HG02884 (cell line): Measurements from ENCODE around the gene FAM136A.
"Not testable (repeated sequence)": the region's sequence is repeated elsewhere in the genome, so short reads cannot be mapped to it uniquely, and the experiment has no call there.

Source experiments
- ATAC-seq: cut with Tn5 transposase; IDR thresholded peaks from one replicate; pipeline ENCODE4 v1.9.1; 2021; ENCODE audit warnings: mild to moderate bottlenecking, moderate library complexity; ENCODE audit not compliant: unreplicated experiment

The FAM136A gene

DNA sequence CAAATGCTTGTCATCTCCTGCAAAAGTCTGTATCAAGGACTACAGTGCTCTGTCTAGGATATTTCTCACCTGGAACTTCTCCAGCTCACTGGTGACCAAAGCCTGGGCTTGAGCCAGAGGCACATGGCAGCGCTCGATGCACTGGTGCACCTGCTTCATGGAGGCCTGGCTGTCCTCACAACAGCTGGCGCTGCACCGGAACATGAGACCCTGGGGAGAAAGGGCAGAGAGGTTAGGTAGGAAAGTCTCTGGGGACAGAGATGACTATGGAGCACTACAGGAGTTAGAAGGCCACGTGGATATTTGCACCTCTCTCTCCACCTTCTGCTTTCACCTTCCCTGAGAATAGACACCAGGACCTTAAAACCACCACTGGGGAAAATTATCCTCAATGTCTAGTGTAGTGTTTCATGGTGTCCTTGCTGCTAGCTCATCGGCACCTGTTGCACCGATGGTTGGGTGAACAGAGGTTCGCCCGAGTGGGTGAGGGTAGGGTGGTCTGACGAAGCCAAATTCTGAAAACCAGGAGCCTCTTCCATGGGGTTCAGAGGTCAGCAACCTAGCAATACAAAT lies 1.0 kb downstream of the FAM136A start:
- no peak for ATAC-seq

DNA sequence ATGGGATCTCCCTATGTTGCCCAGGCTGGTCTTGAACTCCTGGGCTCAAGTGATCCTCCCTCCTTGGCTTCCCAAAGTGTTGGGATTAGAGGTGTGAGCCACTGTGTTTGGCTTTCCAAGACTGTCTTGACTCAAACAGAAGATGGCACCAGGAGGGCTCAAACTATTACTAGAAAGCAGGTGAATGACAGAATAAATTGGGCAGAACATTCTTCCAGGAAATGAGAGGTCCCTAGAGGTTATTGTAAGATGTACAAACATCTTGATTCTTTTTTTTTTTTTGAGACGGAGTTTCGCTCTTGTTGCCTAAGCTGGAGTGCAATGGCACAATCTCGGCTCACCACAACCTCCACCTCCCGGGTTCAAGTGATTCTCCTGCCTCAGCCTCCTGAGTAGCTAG lies 4.0 kb downstream of the FAM136A start:
- ATAC-seq, result not testable (repeated sequence)

DNA sequence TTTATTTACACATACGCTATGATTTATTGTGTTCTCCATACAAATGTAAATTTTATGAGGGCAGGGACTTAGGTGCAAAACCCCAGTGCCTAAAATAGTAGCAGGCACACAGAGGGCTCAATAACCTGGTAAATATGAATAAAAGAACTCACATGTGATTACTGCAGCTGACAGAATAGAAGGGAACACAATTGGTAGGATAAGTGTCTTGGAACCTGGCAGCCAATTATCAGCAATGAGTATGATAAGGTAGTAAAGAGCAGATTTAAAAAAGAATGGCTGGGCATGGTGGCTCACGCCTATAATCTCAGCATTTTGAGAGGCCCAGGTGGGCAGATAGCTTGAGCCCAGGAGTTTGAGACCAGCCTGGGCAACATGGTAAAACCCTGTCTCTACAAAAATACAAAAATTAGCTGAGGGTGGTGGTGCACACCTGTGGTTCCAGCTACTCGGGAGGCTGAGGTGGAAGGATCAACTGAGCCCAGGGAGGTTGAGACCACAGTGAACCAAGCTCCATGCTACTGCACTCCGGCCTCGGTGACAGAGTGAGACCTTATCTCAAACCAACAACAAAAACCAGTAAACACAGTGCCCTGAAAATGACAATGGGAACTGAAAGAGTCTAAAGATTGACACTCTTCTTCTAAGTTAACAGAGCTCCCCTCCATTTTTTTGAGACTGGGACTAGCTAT lies 18.2 kb downstream of the FAM136A start:
- ATAC-seq, result no peak

DNA sequence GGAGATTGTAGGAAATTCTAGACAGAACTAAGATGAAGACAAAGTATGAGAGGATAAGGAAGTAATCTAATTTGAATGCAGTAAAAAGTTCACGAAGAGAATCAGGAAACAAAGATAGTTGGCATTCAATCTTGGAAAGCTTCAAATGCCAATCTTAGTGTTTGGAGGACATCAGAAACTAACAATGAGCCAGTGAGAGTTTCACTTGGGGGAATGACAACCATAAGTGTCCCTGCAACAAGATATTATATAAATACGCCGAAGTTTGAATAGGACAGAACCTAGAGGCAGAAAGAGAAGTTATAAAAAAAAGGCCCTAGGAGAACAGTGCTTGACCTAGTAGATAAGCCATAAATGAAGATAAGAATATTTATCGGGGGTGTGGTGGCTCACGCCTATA lies 19.4 kb downstream of the FAM136A start:
- no peak for ATAC-seq

DNA sequence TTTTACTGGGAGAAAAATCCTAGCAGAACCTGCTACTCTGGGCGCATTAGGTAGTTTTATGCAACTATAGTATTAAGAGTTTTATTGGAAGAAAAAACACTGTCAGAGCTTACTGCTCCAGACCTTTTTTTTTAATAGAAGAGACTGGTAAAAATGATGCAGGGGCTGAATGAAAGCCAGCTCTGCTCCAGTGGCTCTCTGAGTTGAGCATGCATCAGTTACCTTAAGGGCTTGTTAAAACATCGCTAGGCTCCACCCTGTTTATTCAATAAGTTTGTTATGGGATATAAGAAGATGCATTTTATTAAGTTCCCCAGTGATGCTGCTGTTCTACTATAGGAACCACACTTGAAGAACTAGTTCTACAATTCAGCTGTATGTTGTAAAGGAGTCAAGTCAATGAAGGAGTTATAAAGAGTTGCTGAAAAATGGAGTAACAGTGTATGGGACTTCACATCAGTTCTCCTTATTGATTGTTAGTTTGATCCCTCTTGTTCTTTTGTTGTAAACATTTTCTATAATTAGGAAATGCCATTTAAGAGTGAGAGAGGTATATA lies 21.5 kb downstream of the FAM136A start:
- no peak for ATAC-seq

DNA sequence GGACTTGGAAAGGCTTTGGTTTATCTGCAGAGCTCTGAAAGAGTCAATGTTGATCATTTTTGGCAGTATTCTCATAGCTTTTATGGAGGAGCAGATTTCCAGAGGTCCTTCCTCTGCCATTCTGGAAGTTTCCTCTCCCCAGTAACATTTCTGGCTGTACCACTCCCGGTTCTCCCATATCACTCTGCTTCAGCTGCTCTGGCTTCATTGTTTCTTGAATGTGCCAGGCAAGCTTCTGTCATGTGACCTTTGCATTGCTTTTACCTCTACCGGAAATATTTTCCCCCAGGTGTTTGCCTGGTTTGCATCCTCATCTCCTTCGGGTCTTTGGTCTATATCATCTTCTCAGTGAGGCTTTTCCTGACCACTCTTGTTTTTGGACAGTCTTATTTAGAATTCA lies 31.5 kb downstream of the FAM136A start:
- no peak for ATAC-seq

DNA sequence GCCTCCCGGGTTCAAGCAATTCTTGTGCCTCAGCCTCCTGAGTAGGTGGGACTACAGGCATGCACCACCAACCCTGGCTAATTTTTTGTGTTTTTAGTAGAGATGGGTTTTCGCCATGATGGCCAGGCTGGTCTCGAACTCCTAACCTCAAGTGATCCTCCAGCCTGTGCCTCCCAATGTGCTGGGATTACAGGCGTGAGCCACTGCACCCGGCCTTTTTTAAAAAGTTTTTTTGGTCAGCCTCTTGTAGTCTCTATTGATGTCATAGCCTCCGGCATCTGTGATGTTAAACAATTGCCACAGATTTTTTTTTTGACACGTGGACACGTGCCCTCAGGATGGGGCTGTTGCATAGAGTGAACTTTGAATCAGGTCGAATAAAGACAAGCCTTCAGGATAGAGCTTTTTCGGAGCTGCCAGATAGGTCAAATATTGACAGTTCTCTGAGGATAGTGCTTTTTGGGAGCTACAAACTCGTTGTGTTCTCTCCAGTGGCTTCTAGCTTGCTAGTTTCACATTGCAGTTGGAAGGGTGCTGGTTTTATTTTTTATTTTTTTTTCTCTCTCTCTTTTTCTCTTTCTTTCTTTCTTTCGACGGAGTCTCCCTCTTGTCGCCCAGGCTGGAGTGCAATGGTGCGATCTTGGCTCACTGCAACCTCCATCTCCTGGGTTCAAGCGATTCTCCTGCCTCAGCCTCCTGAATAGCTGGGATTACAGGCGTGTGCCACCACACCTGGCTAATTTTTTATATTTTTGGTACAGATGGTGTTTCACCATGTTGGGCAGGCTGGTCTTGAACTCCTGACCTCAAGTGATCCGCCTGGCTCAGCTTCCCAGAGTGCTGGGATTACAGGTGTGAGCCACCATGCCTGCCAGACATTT lies 32.2 kb downstream of the FAM136A start:
- not testable (repeated sequence) for ATAC-seq

DNA sequence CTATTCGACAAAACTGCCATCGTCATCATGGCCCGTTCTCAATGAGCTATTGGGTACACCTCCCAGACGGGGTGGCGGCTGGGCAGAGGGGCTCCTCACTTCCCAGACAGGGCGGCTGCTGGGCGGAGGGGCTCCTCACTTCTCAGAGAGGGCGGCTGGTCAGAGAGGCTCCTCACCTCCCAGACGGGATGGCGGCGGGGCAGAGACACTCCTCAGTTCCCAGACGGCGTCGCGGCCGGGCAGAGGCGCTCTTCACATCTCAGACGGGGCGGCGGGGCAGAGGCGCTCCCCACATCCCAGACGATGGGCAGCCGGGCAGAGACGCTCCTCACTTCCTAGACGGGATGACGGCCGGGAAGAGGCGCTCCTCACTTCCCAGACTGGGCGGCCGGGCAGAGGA lies 34.9 kb downstream of the FAM136A start:
- ATAC-seq, result not testable (repeated sequence)

DNA sequence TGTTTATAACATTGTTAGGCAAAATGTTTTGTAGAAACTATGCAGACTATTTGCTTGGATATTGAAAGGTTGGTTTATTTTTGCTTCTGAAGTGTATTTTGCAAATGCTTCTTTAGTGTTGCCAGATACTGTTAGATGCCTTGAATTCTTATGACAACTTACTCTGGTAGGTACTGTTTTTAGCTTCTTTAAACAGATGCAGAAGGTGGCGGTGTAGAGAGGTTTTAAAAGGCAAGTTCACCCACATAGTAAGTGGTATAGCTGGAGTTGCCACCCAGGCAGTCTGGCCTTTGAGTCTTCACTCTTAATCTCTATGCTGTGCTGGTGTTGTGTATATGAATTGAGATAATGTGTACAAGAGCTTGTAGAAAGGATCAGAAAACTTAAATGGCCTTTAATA lies 40.4 kb downstream of the FAM136A start:
- ATAC-seq, result no peak

DNA sequence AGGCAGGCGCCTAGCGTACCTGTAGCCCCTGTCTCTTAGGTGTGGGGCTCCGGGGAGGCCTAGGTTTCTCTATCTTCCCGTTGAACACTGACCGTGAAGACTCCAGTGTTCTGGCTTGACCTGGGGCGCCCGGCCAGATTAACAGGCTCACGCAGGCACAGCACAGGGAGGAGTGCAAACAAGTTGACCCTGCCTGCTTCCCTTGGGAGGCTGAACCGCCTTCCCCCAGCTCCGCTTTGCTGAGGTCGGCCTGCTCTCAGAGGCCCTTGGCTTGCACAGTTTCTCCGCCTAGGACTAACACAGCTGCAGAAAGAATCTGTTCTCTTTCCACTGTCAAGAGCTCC lies 43.4 kb downstream of the FAM136A start:
- ATAC-seq, result no peak

DNA sequence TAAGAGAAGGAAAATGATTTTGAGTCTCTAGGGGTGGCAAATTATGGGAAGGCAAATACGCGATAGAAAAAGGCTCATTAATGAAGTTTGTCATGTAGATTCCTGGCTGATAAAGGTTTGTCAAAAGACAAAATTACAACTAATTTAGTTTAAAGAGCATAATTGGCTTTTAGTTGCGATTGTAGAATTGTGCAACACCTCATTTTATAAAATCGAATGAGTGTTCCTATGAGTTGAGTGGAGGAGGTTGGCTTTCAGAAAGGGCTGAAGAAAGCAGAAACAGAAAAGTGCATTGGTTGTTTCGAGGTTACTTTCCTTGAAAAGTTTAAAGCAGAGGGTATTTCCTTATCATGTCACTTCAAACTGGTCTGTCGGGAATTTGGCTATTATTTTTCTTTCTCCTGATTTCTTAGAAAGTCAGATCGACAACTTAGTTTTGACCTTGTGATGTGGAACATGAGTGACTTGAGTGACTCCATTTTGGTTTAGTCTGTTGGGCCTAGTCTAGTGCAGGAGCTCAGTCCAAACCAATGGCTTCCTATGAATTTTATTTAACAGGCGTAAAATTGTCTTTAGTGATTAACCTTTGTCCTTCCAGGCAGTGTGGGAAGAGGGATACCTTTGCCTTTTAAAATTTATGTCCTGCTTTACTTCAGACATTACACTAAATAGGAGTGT lies 46.1 kb downstream of the FAM136A start:
- ATAC-seq, result no peak

DNA sequence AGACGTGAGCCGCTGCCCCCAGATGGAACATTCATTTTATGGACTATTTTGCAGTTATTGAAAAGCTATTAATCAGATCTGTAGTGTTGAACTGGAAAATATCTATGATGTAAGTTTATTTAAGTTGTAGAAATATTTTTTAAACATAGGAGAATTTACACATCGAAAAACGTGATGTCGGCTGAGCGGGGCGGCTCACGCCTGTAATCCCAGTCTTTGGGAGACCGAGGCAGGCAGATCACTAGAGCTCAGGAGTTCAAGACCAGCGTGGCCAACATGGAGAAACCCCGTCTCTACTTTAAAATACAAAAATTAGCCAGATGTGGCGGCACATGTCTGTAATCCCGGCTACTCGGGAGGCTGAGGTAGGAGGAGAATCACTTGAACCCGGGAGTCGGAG lies 51.4 kb downstream of the FAM136A start:
- no peak for ATAC-seq

DNA sequence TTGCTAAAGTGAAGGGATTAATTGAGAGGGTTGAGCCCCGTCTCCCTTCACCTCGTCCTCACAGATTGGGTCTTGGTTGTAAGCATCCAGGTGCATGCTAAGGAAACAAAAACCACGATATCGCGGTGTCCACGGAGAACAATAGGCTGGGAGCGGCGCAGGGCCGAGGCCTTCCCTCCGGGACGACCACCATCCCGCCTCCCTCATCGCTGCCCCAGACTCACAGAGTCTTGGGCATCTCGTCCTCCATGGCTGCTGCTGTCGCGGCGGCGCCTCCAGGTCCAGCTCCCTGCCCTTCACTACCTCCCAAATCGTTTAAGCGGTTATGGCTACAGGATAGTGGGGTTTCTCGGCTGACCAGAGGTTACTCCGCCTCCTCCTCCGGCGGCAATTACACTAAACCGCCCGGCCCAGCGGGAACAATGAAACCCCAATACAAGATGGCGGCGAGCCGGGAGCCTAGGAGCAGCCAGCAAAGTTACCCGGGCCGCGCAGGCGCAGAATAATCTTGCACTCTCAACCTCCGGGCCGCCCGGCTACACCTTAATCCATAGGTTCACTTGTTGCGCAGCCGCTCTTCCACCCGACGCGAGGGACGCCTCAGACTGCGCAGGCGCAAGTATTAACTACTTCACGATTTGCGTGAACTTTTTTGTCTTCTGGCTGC lies 53.6 kb downstream of the FAM136A start, which contains the start of gene TIA1:
Gene TIA1 (minus strand): TSS at position 448 of the 667 bp plus-strand sequence. CDS start 198 bp downstream, at position 250.
- ATAC-seq, result peak; percentile 95

DNA sequence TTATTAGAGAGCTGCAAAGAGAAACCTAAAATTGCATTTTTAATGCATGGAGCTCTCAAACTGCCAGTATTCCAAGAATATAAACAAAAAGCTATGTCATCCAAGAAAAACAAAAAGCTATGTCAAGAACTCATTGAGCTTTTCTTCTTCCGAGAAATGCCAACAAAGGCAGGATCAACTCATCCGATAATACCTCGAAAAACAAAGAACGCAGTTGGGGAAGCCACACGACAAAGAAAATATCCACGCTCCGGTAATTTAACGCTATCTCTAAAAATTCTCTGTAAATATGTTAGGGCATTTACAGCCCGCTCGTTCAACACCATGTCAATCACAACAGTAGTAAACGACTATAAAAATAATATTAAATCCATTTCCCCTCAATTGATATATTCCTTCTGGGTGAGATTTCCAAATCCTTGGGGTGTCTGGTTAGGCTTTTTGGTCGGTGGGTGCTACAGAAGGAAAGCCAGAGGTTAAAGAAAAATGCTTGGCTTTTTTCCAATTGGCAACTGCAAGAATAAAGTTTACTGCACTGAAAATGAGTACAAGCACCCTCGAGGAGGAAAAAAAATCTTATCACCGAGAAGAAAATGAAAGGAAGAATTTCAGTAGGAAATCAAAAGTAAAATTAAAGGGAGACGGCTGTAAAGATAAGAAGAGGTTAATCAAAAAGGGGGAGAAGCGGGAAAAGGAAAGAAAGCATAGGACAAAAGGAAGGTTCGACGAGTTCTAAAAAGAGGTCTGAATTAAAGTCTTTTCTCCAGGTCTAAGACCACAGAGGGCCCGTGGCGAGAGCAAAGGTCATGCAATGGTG lies 54.3 kb downstream of the FAM136A start:
- ATAC-seq, result no peak
